K562 treated with DMSO at 1 percent for 12 hours (cell line): Measurements from ENCODE around the gene CALML5. TPM values are rescaled to one million over a fixed set of nuclear protein-coding genes. Genes with fewer than 3 reads are reported as not detected.

ENCODE experiments used
- total RNA-seq: library from RNA; unstranded; fragments of 300-600 nt; gene quantifications from 2 replicates; pipeline ENCODE4 v1.2.3, GENCODE V29; 2022; ENCODE audit not compliant: insufficient read depth

The CALML5 gene
- not detected in 2 replicates for total RNA-seq

GRCh38 chr10:5499493-5500140, at the start of gene CALML5:
TSS of gene CALML5 (minus strand) at chr10:5499570. CDS start at chr10:5499438, 132 bp downstream.

GRCh38 chr10:5524641-5525560, 25.5 kb upstream of the CALML5 start, which contains the start of gene CALML3:
TSS of gene CALML3 (plus strand) at chr10:5524961. CDS start at chr10:5525086, 125 bp downstream.

Other genes starting within 250 kb of the CALML5 start
- gene UCN3, start 134.6 kb downstream of the CALML5 start, total RNA-seq: not detected in 2 replicates
- 3.7 and 4.1 TPM in 2 replicates for gene TUBAL3, start 94.7 kb downstream of the CALML5 start, total RNA-seq
- gene NET1, start 87.0 kb downstream of the CALML5 start, total RNA-seq: 37.7 and 83.7 TPM in 2 replicates
- not detected in 2 replicates for gene CALML3, start 25.4 kb upstream of the CALML5 start, total RNA-seq
- gene ASB13, start 167.0 kb upstream of the CALML5 start, total RNA-seq: 22.2 and 39.4 TPM in 2 replicates
- gene TASOR2, start 185.3 kb upstream of the CALML5 start, total RNA-seq: 8.1 and 33.8 TPM in 2 replicates